NCI-H2107 treated with DMSO at 0.1 percent for 48 hours (cell line): ENCODE data around the gene C1QTNF9B.
A peak's percentile ranks its signal among the peaks of the same experiment; 100 is the strongest.
"Not testable (repeated sequence)": the region's sequence is repeated elsewhere in the genome, so short reads cannot be mapped to it uniquely, and the experiment has no call there.

Experiments used
- DNase-seq: peaks from one replicate; lab custom pipeline; 2025; ENCODE audit not compliant: unreplicated experiment; lab: John Stamatoyannopoulos, UW

Gene C1QTNF9B

DNA sequence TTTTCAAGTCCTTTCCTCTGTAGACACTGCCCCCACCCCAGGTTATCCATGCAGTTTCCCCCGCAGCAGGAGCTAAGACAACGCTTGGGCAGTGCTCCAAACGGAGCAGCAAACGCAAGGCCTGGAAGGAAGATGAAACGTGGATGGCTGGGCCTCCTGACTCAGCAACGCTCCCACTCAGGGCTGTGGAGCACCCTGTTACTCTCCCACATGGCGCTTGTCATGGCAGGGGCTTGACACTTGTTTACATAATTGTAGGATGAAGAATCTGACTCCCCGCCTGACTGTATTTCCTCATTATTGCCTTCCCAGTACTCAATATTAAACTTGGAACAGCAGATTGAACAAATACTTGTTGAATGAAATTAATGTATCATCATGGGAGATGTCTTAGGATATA, 799 bp upstream of the C1QTNF9B start:
- DNase-seq: no peak

DNA sequence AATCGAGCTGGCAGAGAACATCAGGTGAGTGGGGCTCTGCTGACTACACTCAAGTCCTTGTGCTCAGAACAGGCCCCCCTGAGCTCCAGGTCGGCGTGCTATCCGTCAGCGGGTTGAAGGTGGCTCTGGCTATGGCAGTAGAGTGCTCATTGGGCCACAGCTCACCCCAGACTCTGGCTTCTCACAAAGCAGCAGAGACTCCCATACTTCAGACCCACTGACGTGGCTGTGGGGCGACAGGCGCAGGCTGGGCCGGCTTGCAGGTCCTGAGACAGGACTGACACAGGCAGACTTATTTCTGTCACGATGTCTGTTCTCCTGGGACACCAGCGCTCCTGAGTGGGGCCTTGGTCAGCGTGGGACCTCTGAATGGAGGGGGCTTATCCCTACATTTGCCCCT, 2.6 kb downstream of the C1QTNF9B start:
- not testable (repeated sequence) for DNase-seq

DNA sequence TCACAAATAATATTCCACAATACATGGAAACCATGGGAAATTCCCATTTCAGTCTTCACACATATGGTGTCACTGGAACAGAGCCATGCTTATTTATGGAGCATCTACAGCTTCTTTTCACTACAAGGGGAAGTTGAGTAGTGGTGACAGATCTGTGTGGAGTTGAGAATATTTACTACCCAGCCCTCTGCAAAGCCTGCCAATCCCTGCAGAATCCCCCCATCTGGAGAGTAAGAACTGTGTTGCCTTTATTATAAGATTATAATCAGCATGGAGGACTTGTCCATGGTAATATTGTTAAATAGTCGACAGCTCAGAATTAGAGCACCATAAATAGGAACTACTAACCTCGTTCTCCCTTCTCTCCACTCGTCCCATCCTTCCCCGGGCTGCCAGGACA, 3.5 kb downstream of the C1QTNF9B start:
- not testable (repeated sequence) for DNase-seq

DNA sequence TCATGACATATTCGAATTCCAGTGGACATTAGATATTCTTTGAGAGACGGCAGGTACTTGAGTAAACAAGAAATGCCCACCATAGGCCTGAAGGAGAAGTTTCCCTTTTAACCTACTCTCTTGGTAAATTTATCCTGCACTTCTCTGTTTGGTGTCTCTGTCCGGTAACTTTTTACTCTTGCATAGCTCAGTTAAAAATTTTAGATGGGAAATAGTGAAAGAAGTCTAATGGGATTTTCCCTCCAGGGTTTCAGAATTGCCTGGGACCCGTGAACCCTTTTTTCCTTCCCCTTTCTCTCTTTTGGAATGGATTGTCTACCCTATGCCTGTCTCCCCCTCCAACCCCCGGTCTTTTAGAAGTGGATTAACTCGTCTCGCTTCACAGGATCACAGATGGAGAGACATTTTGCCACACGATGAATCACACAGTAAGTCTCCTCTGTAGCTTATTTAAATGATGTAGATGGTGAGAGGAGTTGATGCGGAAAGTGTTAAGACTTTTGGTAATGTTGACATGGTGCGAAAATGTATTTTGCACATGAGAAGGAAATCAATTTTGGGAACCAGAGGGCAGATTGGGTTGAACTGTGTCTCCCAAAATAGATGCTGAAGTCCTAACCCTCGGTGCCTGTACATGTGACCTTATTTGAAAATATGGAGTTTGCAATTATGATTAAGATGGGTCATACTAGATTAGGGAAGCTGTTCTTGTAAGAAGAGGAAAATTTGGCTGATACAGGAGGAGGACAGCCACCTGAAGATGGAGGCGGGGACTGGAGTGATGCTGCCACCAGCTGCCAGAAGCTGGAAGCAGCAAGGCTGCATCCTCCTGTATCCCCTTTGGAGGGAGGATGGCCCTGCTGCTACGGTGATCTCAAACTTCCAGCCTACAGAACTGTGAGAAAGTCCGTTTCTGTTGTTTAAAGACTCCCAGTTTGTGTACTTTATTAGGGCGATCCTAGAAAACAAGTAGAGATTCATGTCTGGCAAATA, 7.4 kb downstream of the C1QTNF9B start:
- DNase-seq: no peak

DNA sequence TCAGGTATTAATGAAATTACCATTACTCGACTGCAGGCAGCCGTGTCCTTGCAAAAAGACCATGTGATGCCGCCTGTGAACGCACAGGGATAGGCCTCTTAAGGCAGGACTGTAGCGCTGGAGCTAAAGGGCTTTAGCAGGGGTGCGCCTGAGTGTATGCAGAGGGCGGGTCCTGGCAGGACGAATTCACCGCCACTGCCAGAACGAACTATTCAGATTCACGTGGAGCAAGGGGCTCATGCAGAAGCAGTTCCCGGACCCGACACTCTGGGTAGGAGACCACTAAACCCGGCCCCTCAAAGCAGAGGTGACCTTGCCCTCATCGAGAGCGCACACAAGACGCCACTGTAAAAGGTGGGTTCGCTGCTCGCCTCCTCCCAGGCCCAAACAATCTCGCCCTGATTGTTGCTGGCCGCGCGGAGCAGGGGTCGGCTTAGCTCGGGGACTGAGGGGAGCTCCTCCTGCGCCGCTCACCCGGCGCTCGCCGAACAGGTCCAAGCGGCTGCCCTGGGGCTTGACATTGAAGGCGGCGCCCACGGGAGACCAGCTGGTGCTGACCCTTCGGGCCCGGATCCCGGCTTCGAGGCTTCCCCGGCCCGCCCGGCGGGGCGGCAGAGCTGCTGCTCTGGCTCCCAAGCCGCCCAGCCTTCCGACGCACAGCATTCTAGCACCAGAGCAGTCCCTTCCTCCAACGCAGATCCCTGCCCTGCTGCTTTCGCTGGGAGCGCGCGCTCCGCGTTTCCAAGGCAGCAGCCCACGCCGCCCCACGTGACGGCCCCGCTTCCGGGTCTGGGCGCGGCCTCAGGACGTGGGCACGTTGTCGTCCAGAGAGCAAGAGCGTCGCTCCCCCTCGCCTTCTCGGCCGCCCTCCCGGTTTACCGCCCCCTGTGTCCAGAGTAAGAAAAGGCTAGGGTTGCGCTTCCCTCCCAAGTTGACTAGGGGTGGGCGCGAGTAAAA, 8.4 kb downstream of the C1QTNF9B start, which contains the start of gene MIPEP:
Gene MIPEP, minus strand, starts transcription at position 743 of the 957 bp plus-strand sequence. Its CDS starts 80 bp downstream, at position 663.
- DNase-seq: peak; percentile 56

DNA sequence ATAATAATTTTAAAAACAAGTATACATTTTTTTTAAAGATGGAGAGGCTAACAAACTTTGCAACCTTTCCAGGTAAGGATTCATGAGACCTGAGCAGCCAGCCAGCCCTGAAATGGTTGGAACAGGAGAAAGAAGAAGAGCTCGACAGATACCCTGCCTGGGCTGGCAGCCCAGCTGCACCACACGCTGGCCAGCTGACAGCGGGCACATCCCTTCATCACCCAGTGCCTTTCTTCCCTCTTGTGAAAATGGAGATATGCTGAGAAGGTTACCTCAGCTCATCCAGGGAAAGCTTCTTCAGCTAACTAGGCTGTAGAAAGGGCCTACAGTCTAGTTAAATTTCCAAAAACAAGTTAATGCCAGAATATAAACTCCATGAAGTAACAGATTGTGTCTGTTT, 12.9 kb downstream of the C1QTNF9B start:
- DNase-seq: not testable (repeated sequence)

DNA sequence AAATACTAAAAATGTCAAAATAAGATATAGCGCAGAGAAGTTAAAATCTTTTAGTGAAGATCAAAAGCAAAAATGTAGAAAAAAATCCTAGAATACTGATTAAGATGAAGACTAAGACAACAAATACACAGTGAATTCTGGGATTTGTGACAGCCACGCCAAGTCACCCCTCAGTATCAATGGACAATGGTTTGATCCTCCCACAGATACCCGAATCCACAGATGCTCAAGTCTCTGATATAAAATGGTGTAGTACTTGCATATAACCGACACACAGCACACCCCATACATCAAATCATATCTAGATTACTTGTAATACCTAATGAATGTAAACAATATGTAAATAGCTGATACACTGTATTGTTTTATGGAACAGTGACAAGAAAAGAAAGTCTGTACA, 14.0 kb downstream of the C1QTNF9B start:
- DNase-seq: no peak

DNA sequence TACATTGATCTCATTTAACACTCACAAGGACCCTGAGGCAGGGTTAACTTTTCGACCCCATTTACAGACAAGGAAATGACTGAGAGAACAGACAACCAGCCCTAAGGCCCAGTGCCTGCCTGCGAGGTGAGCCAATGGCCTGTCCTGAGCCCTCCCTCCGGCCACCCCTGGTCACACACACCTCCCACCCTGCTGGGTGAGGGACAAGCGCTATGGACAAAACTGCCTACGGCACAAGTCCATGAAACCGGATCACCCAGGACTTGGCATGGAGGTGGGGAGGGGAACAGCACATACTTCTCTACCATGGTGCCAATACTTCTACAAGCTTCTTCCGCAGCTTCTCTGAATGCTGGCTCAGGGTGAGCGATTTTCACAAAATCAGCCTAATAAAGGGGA, 15.9 kb downstream of the C1QTNF9B start:
- DNase-seq: not testable (repeated sequence)

DNA sequence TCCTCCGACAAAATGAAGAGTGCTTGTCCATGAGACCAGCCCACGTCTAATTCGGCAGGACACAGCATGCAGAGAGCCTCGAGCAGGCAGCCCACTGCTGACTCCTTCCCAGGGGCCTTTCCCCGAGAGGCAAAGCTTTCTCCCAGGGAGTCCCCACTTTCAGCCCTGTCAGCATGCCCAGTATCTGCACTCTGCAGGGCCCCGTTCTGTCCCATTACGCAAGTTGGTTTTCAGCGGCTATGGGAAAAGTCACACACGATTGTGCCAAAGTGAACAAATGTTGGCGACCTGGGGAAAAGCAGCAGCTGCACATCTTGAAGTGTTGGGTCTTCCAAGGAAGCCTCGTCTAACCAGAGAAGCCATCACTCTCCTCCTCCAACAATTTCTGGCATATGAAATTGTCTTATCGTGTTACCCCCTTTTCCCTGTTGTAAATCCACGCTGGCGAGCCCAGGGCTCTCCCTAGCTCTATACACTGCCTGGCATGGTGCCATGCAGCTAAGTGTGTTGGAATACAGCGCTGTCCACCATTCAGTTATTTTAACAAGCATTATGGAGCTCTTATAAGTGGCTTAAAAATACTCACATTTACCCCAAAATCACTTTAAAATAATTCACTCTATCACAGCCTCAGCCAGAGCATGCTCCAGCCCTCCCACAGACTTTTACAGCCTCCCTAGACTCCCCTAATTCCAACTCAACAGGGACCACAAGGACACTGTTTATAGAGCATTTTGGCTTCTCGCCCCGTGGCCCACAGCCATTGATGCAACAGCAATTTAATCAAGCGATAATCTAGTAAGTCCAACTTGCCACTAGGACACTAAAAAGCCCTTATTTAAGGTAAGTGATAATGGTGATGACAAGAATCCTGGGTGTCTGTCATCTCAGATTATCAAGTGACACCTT, 16.6 kb downstream of the C1QTNF9B start:
- DNase-seq: not testable (repeated sequence)

DNA sequence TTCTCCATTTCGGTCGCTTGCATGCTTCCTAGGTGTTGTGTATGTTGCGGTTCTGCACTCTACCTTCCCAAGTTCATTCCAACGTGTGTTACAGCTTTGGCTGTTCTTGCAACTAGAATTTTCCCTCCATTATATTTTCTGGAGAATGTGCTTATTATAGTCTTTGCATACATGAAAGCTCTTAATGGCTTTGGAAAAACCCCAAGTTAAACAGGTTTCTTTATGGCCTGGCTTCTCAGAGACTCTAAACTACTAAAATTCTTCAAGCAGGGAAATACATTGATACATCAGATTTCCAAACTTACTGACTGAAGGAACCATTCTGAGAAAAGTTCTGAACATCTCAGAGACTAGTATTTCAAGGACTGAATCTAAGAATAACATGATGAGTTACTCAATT, 20.0 kb downstream of the C1QTNF9B start:
- no peak for DNase-seq

DNA sequence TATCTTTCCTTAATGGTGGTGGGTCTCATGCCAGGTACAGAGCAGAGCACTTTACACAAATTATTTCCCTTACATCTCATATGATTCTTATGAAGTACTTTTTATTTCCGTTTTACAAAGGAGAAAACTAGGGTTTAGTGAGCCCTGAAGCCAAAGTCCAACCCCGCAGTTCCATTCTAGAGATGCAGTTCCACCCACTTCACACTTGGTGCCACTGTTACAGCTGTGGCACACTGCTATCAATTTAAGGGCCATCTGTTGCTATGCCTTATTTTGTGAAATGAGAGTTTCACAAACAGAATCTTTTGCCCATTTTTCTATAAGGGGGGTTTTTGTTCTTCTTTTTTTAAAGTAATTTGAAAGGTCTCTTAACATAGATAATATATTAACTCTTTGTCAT, 21.0 kb downstream of the C1QTNF9B start:
- DNase-seq: no peak

DNA sequence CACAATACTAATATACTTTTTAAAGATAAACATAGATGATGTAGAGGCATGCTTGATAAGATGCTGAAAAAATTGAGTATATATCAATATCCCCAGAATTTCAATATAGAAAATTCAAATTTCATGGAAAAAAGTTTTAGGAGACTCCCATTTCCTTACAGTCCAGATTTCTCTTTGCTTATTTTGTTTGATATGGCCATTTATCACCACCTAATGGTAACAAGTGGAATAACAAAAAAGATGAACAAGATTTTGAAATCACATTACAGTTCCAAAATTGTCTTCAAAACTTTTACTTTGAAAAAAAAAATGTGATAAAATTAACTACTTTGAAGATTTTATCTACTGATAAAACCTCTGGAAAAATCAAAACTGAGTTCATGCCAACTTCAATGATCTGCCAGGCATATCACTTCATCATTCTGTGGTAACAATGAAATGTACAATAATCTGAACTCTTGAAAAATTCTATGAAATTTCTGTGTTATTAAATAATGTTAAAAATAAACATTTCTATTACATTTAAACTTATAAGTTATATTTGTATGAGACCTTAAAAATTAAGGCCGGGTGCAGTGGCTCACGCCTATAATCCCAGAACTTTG, 25.6 kb downstream of the C1QTNF9B start:
- no peak for DNase-seq

DNA sequence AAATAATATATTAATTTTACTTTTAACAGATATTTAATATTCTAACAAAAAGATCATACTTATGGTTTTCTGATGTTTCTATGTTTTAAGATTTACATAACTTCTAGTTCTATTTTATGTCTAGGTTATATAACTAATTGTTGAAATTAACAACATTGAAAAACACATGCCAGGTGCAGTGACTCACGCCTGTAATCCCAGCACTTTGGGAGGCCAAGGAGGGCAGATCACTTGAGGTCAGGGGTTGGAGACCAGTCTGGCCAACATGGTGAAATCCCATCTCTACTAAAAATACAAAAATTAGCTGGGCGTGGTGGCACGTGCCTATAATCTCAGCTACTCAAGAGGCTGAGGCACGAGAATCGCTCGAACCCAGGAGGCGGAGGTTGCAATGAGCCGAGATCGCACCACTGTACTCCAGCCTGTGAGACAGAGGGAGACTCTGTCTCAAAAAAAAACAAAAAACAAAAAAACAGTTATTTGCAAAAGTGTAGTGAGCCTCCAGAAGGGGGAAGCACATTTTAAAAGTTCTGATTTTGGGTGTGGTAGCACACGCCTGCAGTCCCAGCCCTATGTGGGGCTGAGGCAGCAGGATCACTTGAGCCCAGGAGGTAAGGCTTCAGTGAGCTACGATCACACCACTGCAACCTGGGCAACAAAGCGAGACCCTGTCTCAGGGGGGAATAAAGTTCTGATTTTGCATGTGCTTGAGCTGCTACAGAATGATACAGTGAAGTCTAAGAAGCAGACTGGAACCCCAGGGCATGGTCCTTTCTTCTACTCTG, 26.8 kb downstream of the C1QTNF9B start:
- DNase-seq: no peak

DNA sequence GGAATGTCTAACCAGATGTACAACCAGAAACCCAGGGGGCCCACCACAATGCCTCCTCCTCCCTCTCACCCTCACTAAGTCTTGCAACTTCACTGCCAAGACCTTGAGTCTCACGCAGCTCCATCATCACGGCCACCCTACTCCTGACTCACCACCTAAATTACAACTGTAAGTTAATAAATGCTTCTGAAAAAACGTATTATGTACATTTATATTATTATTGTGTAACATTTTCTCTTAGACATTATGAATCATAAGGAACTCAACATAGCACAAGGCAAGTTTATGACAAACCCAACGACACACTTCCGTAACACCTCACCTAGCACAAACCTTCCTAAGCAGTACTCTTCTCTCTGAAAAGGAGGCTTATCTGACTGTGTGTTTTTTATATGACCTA, 28.8 kb downstream of the C1QTNF9B start:
- no peak for DNase-seq

DNA sequence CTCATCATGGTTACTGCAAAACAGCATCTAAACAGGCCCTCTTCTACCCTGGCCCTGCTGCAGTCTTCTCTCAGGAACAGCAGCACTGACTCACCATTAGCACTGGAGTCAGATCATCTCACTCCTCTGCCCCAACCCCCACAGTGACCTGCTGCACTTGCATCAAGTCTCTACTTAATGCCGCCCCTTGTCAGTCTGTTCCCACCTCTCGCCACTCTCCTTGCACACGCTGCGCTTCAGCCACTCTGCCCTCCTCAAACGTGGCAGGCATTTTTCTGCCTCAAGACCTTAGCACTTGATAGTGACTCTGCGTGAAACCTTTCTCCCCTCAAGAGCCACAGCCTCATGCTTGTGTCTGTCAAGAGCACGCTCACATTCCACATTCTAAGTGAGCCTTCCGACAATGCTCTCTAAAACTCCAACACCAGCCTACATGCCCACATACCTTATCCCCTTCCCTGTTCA, 30.2 kb downstream of the C1QTNF9B start:
- DNase-seq: no peak

DNA sequence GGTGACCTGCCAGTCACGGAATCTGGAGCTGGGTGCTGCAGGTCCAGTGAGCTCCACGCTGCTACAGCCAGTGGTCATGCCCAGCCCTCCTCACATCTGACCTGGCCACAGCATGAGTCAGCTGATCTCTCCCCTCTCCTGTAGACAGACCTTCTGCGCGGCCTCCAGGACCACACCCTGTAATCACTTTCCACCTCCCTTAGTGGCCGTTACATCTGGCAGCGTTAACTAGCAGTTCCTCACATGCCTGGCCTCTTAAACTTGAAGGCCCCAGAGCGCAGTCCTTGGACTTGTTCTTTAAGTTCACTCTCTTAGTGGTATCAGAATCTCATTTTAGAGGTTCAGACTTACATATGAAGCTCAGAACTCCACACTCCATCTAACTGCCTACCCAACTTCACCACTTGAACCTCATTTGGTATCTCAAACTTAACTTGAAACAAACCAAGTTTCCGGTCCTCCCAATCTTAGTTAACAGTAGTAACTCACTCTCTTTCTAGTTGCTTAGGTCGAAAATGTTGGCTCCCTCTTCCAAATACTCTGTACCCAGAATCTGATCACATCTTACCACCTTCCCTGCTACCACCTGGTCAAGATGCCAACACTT, 30.8 kb downstream of the C1QTNF9B start:
- no peak for DNase-seq

DNA sequence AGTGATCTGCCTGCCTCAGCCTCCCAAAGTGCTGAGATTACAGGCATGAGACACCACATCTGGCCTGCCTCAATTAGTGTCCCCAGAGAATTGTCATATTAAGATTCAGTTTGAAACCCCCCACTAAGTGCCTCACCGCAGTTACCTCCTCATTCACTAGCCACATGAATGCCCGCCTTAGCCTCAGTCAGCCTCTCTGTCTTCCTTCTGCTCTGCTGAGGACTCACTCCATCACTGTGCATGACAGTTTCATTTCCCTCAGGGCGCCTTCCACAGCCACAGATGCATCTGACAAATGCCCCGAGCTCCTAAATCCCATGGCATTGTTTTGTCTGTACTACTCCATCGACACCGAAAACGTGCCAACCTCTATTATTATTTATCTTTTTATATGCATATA, 31.4 kb downstream of the C1QTNF9B start:
- DNase-seq: no peak

DNA sequence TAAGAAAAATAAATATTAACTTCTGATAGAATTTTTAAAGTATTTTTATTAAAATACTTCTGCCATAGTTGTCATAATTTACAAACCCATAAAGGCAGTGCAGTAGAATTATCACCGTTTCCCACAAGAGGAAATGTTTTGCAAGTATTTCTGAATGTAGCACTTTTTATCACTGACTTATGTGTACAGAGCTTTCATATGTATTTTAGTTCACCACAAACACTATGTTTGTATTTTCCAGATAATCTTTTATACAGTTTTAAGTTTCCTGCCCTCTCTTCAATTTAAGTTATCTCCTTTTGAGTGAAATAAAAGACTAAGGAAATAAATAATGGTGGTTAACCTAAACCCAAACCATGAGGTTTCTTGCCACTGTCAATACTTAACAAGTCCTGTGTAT, 32.3 kb downstream of the C1QTNF9B start:
- DNase-seq: no peak

DNA sequence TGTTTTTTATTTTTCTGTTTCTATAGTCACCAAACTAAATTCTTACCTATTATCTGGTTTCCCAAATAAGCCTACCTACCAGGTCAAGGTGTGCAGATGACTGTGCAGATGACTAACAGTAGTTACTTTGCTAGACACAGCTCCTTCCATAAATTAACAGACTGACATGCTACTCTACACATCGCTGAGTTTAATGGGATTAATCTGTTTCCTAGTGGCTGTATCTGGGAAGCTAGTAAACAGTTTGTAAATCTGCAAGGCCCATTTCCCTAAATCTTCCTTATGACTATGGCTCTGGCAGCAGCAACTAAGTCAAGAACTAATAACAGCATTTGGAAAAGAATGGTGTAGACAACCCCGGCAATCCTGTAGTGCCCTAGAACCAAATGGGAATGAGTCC, 36.0 kb downstream of the C1QTNF9B start:
- no peak for DNase-seq
